Hepatocyte (in vitro differentiated cells): ENCODE results near the gene TSPAN31. TPM values are rescaled to one million over a fixed set of nuclear protein-coding genes. Genes with fewer than 3 reads are reported as not detected.

Experiments used
- DNase-seq: peaks from one replicate; pipeline ENCODE4 v3.0.0-alpha.2; 2016; ENCODE audit warnings: low spot score
- H2AFZ ChIP-seq: fragments of 200-600 bp; sonication (generic); 2 replicates; pipeline ENCODE4 v1.6.0; 2016; ENCODE audit warnings: antibody characterized with exemption, mild to moderate bottlenecking
- H3K27ac ChIP-seq: fragments of 200-600 bp; sonication (generic); 2 replicates; pipeline ENCODE4 v1.5.1; 2016; ENCODE audit warnings: mild to moderate bottlenecking
- H3K27me3 ChIP-seq: fragments of 200-600 bp; sonication (generic); 2 replicates; pipeline ENCODE4 v1.6.1; 2016
- H3K36me3 ChIP-seq: fragments of 200-600 bp; sonication (generic); replicated peaks from 2 replicates; pipeline ENCODE4 v1.5.1; 2016; ENCODE audit warnings: low read depth; ENCODE audit not compliant: insufficient read depth
- H3K4me1 ChIP-seq: fragments of 200-600 bp; sonication (generic); 2 replicates; pipeline ENCODE4 v1.5.1; 2016; ENCODE audit warnings: mild to moderate bottlenecking, moderate library complexity; ENCODE audit not compliant: insufficient read depth
- H3K4me2 ChIP-seq: fragments of 200-600 bp; sonication (generic); 2 replicates; pipeline ENCODE4 v1.6.0; 2016
- H3K4me3 ChIP-seq: fragments of 200-600 bp; sonication (generic); 2 replicates; pipeline ENCODE4 v1.5.1; 2016; ENCODE audit warnings: mild to moderate bottlenecking
- H3K79me2 ChIP-seq: fragments of 200-600 bp; sonication (generic); 2 replicates; pipeline ENCODE4 v1.6.0; 2017; ENCODE audit warnings: mild to moderate bottlenecking
- H3K9me2 ChIP-seq: fragments of 200-600 bp; sonication (generic); replicated peaks from 2 replicates; pipeline ENCODE4 v1.6.0; 2017; ENCODE audit warnings: mild to moderate bottlenecking; ENCODE audit not compliant: insufficient read depth
- H3K9me3 ChIP-seq: fragments of 200-600 bp; sonication (generic); 2 replicates; pipeline ENCODE4 v1.5.1; 2016; ENCODE audit warnings: low read depth, mild to moderate bottlenecking
- H4K20me1 ChIP-seq: fragments of 200-600 bp; sonication (generic); 2 replicates; pipeline ENCODE4 v1.6.0; 2016; ENCODE audit warnings: mild to moderate bottlenecking; ENCODE audit not compliant: insufficient read depth, poor library complexity, severe bottlenecking
- CTCF ChIP-seq: fragments of 200-600 bp; sonication (generic); IDR thresholded peaks from 2 replicates; pipeline ENCODE4 v1.5.1; 2016; ENCODE audit warnings: antibody characterized with exemption, mild to moderate bottlenecking; ENCODE audit not compliant: poor library complexity
- EZH2 ChIP-seq: fragments of 200-600 bp; sonication (generic); IDR thresholded peaks from 2 replicates; pipeline ENCODE4 v1.6.1; 2016; ENCODE audit warnings: antibody characterized with exemption, mild to moderate bottlenecking, borderline replicate concordance
- EZH2phosphoT487 ChIP-seq: fragments of 200-600 bp; sonication (generic); IDR thresholded peaks from one replicate; pipeline ENCODE4 v1.6.1; 2018; ENCODE audit warnings: antibody characterized with exemption, mild to moderate bottlenecking, low read depth, moderate library complexity; ENCODE audit not compliant: unreplicated experiment, severe bottlenecking
- WGBS: methylation state at CpG from one replicate; pipeline ENCODE4 v1.1.6; 2016; ENCODE audit warnings: low lambda C conversion rate; ENCODE audit errors: missing lambda C conversion rate; 5-methylcytosine and 5-hydroxymethylcytosine counted together
- polyA plus RNA-seq: library from polyadenylated mRNA; unstranded; fragments of >200 nt; fragmentation: Nextera tagmentation; extraction: Ambion mirVana; gene quantifications from 2 replicates; pipeline ENCODE4 v1.2.1, GENCODE V29; 2016
- total RNA-seq: library from RNA; depleted of rRNA; stranded (reverse); fragments of >200 nt; gene quantifications from 2 replicates; pipeline ENCODE4 v1.2.3, GENCODE V29; 2014

TSPAN31 gene
- total and polyA plus RNA-seq, 2 experiments from 2014 or later: 69.2 to 81.3 TPM

DNA sequence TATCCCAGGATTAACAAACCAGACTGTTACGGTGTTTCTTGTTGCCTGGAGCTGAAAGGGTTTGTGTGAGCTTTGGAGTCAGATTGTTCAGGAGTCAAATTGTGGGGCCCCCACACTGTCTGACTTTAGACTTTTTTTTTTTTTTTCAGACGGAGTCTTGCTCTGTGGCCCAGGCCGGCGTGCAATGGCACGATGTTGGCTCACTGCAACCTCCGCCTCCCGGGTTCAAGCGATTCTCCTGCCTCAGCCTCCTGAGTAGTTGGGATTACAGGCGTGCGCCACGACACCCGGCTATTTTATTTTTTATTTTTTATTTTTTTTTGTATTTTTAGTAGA is 38.6 kb downstream of the TSPAN31 start:
- H3K27ac ChIP-seq: peak overlapping the region; percentile 43
- peaks cover 3% of the 10 kb centered on the region for H4K20me1 ChIP-seq
- 91% methylated on average over 12 of the region's 12 CpGs for WGBS
- no peaks in the 10 kb centered on the region for H3K27me3 ChIP-seq
- peak overlapping the region; percentile 95 for H3K4me3 ChIP-seq
- H3K36me3 ChIP-seq: no peaks in the 10 kb centered on the region
- TF ChIP-seq EZH2 (no peak), CTCF (no peak), EZH2phosphoT487 (no peak)
- no peaks in the 10 kb centered on the region for H3K9me3 ChIP-seq
- peak overlapping the region; percentile 90 for H3K4me2 ChIP-seq
- DNase-seq: no peak
- peak overlapping the region; percentile 76 for H2AFZ ChIP-seq
- H3K4me1 ChIP-seq: peaks cover 8% of the 10 kb centered on the region
- H3K79me2 ChIP-seq: peaks cover 26% of the 10 kb centered on the region
- no peaks in the 10 kb centered on the region for H3K9me2 ChIP-seq

DNA sequence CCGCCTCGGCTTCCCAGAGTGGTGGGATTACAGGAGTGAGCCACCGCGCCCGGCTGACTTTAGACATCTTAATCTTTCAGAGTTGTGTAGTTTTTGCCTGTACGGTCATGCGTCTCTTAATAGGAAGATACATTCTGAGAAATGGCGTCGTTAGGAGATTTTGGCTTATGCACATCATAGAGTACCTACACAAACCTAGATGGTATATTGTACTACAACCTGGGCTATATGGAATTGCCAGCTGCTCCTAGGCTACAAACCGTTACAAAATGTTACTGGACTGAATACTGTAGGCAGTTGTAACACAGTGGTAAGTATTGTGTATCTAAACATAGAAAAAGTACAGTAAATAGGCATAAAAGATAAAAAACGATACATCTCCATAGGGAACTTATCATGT is 39.0 kb downstream of the TSPAN31 start:
- TF ChIP-seq EZH2phosphoT487: no peak
- TF ChIP-seq CTCF: no peak
- no peak for TF ChIP-seq EZH2
- H3K4me1 ChIP-seq: peaks cover 8% of the 10 kb centered on the region
- H3K9me3 ChIP-seq: no peaks in the 10 kb centered on the region
- H3K4me2 ChIP-seq: peak overlapping the region; percentile 90
- H3K36me3 ChIP-seq: no peaks in the 10 kb centered on the region
- H2AFZ ChIP-seq: no peak overlapping the region
- peaks cover 3% of the 10 kb centered on the region for H4K20me1 ChIP-seq
- no peaks in the 10 kb centered on the region for H3K9me2 ChIP-seq
- no peaks in the 10 kb centered on the region for H3K27me3 ChIP-seq
- no peak overlapping the region for H3K4me3 ChIP-seq
- H3K27ac ChIP-seq: no peak overlapping the region
- peaks cover 26% of the 10 kb centered on the region for H3K79me2 ChIP-seq
- 94% methylated on average over 11 of the region's 11 CpGs for WGBS
- DNase-seq: no peak

DNA sequence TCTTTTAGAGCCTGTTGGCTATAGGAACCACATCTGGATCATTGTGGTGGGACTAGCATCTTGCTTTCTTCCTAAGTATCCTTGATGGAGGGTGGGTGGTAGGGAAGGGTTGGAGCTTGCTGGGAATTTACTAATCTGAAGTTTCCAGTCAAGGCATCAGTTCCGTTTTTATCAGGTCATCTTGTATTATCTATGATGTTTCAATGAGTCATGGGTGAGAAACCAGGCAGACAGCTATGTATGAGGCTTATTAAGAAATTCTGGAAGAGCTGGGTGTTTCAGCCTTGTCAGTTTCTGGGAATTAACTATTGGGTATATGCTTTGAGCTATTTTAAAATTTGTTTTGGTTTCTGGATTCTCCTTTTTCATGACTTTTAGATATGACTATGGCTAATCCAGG is 49.1 kb downstream of the TSPAN31 start:
- Histone ChIP-seq H3K27ac (peak overlapping the region; percentile 32), H4K20me1 (no peaks in the 10 kb centered on the region), H2AFZ (no peak overlapping the region), H3K36me3 (no peaks in the 10 kb centered on the region), H3K79me2 (no peaks in the 10 kb centered on the region), H3K27me3 (no peaks in the 10 kb centered on the region), H3K4me2 (no peak overlapping the region), H3K9me3 (no peaks in the 10 kb centered on the region), H3K9me2 (no peaks in the 10 kb centered on the region), H3K4me3 (no peak overlapping the region), H3K4me1 (no peaks in the 10 kb centered on the region)
- TF ChIP-seq EZH2 (no peak), EZH2phosphoT487 (no peak), CTCF (no peak)
- no peak for DNase-seq
- 50% methylated on average over 1 of the region's 1 CpG for WGBS

- Histone ChIP-seq H2AFZ (no peak overlapping the region), H3K4me3 (no peak overlapping the region), H3K4me2 (no peak overlapping the region), H3K27ac (no peak overlapping the region), H3K4me1 (no peaks in the 10 kb centered on the region), H3K9me2 (no peaks in the 10 kb centered on the region), H4K20me1 (no peaks in the 10 kb centered on the region), H3K9me3 (no peaks in the 10 kb centered on the region), H3K27me3 (no peaks in the 10 kb centered on the region), H3K36me3 (no peaks in the 10 kb centered on the region), H3K79me2 (no peaks in the 10 kb centered on the region)
- WGBS: 94% methylated on average over 6 of the region's 6 CpGs
- TF ChIP-seq EZH2phosphoT487 (no peak), EZH2 (no peak), CTCF (no peak)
- no peak for DNase-seq
Observed at GRCh38 chr12:57795354-57795753, 50.5 kb downstream of the TSPAN31 start.
